HepG2 (cell line): Measurements from ENCODE around the gene RPL23. TPM values are rescaled to one million over a fixed set of nuclear protein-coding genes. Genes with fewer than 3 reads are reported as not detected.

Experiments used
- ARNTL ChIP-seq: sonication (generic); formaldehyde crosslinking; IDR thresholded peaks from 2 replicates; pipeline ENCODE4 v1.4.0; 2020; ENCODE audit warnings: mild to moderate bottlenecking, missing genetic modification reagents
- EED ChIP-seq: sonication (generic); formaldehyde crosslinking; IDR thresholded peaks from 2 replicates; pipeline ENCODE4 v1.5.0; 2020; ENCODE audit warnings: mild to moderate bottlenecking, missing genetic modification reagents
- GPN1 ChIP-seq: sonication (generic); formaldehyde crosslinking; IDR thresholded peaks from 2 replicates; pipeline ENCODE4 v1.5.1; 2020; ENCODE audit warnings: missing genetic modification reagents, borderline replicate concordance
- LBX2 ChIP-seq: sonication (generic); formaldehyde crosslinking; IDR thresholded peaks from 2 replicates; pipeline ENCODE4 v1.5.0; 2020; ENCODE audit warnings: missing genetic modification reagents, mild to moderate bottlenecking, borderline replicate concordance
- NFAT5 ChIP-seq: sonication (generic); formaldehyde crosslinking; IDR thresholded peaks from 2 replicates; pipeline ENCODE4 v1.4.0; 2020; ENCODE audit warnings: missing genetic modification reagents
- NFIC ChIP-seq: IDR thresholded peaks from 2 replicates; pipeline ENCODE4 v1.6.1; 2012; ENCODE audit warnings: mild to moderate bottlenecking, low read length, inconsistent platforms
- SP4 ChIP-seq: sonication (generic); formaldehyde crosslinking; IDR thresholded peaks from 2 replicates; pipeline ENCODE4 v1.8.1; 2023; ENCODE audit warnings: mild to moderate bottlenecking, missing genetic modification reagents
- TIGD3 ChIP-seq: sonication (generic); formaldehyde crosslinking; IDR thresholded peaks from 2 replicates; pipeline ENCODE4 v1.5.1; 2020; ENCODE audit warnings: mild to moderate bottlenecking, missing genetic modification reagents, borderline replicate concordance
- WIZ ChIP-seq: sonication (generic); formaldehyde crosslinking; IDR thresholded peaks from 2 replicates; pipeline ENCODE4 v1.5.1; 2020; ENCODE audit warnings: mild to moderate bottlenecking, missing genetic modification reagents
- ZNF569 ChIP-seq: sonication (generic); formaldehyde crosslinking; IDR thresholded peaks from 2 replicates; pipeline ENCODE4 v1.5.0; 2020; ENCODE audit warnings: mild to moderate bottlenecking, missing genetic modification reagents, moderate library complexity, borderline replicate concordance
- ZNF629 ChIP-seq: sonication (generic); formaldehyde crosslinking; conservative IDR thresholded peaks from 2 replicates; pipeline ENCODE4 v1.5.0; 2020; ENCODE audit warnings: missing genetic modification reagents
- ZNF687 ChIP-seq: sonication (generic); formaldehyde crosslinking; IDR thresholded peaks from 2 replicates; pipeline ENCODE4 v1.5.1; 2020; ENCODE audit warnings: mild to moderate bottlenecking, missing genetic modification reagents, moderate library complexity
- ZXDC ChIP-seq: sonication (generic); formaldehyde crosslinking; IDR thresholded peaks from 2 replicates; pipeline ENCODE4 v1.5.0; 2020; ENCODE audit warnings: mild to moderate bottlenecking, missing genetic modification reagents
- polyA plus RNA-seq, 8 experiments: library from polyadenylated mRNA; depleted of rRNA in 3 of 8; stranded (reverse) in 7 of 8; unstranded in 1 of 8; fragments of >200 nt; fragmentation: Illumina TruSeq in 4 of 8; extraction: Trizol in 4 of 8; gene quantifications; 2 replicates each; pipeline versions ENCODE4 v1.2.1 to v1.2.3, GENCODE V29; 2011 to 2016; ENCODE audit warnings: low read depth in 4 of 8, missing spikeins in 1 of 8, mixed read lengths in 1 of 8; ENCODE audit not compliant: insufficient read depth in 1 of 8
- total RNA-seq, 5 experiments: library from RNA; depleted of rRNA; stranded (reverse); fragments of >200 nt; fragmentation: Illumina TruSeq; extraction: Trizol; gene quantifications; 2 replicates each; pipeline ENCODE4 v1.2.3, GENCODE V29; 2016; ENCODE audit warnings: low read depth in 1 of 5

RPL23 gene
- total and polyA plus RNA-seq, 2 of the 13 experiments (the other 11 are each of a cell fraction or from before 2014, with no cell fraction given), result 2,790 to 4,860 TPM

- peak; percentile 80 for TF ChIP-seq ZNF687
- 0 out of 2 replicates have a peak, but pooled peaks have one; percentile 33 for TF ChIP-seq TIGD3 (CRISPR knock-in tag)
- no peak for TF ChIP-seq NFIC
- TF ChIP-seq GPN1 (CRISPR knock-in tag), result peak; percentile 16; the same call in 1 of the 2 replicates
- TF ChIP-seq WIZ, result peak; percentile 42; the same call in 1 of the 2 replicates
- TF ChIP-seq LBX2 (CRISPR knock-in tag), result peak; percentile 57; the same call in 1 of the 2 replicates
- peak; percentile 77; the same call in 1 of the 2 replicates for TF ChIP-seq NFAT5 (CRISPR knock-in tag)
- TF ChIP-seq ARNTL (CRISPR knock-in tag), result no peak
- no peak for TF ChIP-seq ZNF629 (CRISPR knock-in tag)
- peak; percentile 47; the same call in 1 of the 2 replicates for TF ChIP-seq SP4 (CRISPR knock-in tag)
- TF ChIP-seq ZNF569 (CRISPR knock-in tag), result no peak
- peak; percentile 82; the same call in 1 of the 2 replicates for TF ChIP-seq EED (CRISPR knock-in tag)
- peak; percentile 30; the same call in 1 of the 2 replicates for TF ChIP-seq ZXDC
These were observed 54.7 kb downstream of the RPL23 start (continued) for GRCh38 chr17:38798614-38799500.
